Memory B cell (primary cell): ENCODE data around the gene CLEC19A.

ENCODE experiments used
- ATAC-seq: fragments of 150-1000 bp; cut with Tn5 transposase; 2 replicates; pipeline ENCODE4 v1.10.0; 2021; ENCODE audit warnings: low read depth, mild to moderate bottlenecking, moderate library complexity
- DNase-seq, 2 donors: peaks; one replicate each; pipeline ENCODE4 v3.0.0; 2022; ENCODE audit warnings: low spot score in 2 of 2
- H3K27ac Mint-ChIP-seq: one replicate; pipeline ENCODE4 v1.8.0; 2022; ENCODE audit warnings: mild to moderate bottlenecking, moderate library complexity, mixed read lengths
- H3K27me3 Mint-ChIP-seq: one replicate; pipeline ENCODE4 v1.8.0; 2022; ENCODE audit warnings: mixed read lengths
- H3K36me3 Mint-ChIP-seq: one replicate; pipeline ENCODE4 v1.8.0; 2022; ENCODE audit warnings: mild to moderate bottlenecking, mixed read lengths
- H3K4me1 Mint-ChIP-seq: one replicate; pipeline ENCODE4 v1.8.0; 2022; ENCODE audit warnings: mixed read lengths
- H3K4me3 Mint-ChIP-seq: one replicate; pipeline ENCODE4 v1.8.0; 2022; ENCODE audit warnings: mild to moderate bottlenecking, moderate library complexity, mixed read lengths
- H3K9me3 Mint-ChIP-seq: one replicate; pipeline ENCODE4 v1.8.0; 2022; ENCODE audit warnings: mixed read lengths

The CLEC19A gene

DNA sequence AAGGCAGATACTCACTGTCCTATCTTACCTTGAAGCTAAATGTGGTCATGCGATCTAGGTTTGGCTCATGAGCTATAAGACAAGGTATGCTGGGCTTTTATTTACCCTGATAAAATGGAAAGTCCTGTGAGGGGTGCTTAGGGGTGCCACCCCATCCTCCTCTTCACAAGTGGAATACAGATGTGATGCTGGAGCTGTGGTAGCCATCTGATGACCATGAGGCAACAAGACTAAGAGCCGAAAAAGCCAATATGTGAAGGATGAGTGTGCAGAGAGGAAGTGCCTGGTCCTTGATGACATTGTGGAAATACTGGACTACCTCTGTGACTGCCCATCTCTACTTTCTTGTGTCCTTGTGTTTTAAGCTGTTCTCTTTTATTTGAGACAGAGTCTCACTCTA lies 74.0 kb downstream of the CLEC19A start:
- DNase-seq (no peak), ATAC-seq (no peak)
- H3K27ac Mint-ChIP-seq = no peak overlapping the region
- H3K4me3 Mint-ChIP-seq = no peak overlapping the region
- H3K36me3 Mint-ChIP-seq = no peaks in the 10 kb centered on the region
- peaks cover 3% of the 10 kb centered on the region for H3K27me3 Mint-ChIP-seq
- no peaks in the 10 kb centered on the region for H3K9me3 Mint-ChIP-seq
- no peaks in the 10 kb centered on the region for H3K4me1 Mint-ChIP-seq
